ENCODE measurements around the gene MALL. TPM values are rescaled to one million over a fixed set of nuclear protein-coding genes. Genes with fewer than 3 reads are reported as not detected.
"Not testable (repeated sequence)": the region's sequence is repeated elsewhere in the genome, so short reads cannot be mapped to it uniquely, and the experiment has no call there.

The MALL gene
- total RNA-seq, 6 experiments from 2014 or later: 23.7 to 40.9 (median 28.5) TPM

DNA sequence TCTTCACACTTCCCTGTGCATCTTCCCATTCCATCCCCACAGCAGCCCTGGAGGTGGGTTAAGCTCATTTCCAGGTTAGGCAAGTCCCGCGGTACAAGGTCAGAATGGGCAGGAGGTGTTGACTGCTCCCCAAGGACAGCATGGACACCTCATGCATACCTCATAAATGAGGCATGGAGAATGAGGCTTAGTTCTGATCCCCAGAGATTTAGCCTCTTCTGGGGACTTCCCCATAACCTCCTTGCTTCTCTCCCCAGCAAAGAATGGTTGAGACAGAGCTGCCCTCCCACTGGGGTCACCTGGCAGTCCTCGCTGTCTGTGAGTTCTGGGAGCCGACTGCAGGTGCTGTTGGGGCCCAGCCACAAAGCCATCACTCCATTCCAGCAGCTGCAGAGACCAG is 68.4 kb downstream of the MALL start:
- not testable (repeated sequence) for H3K4me3 Mint-ChIP-seq; DNase-seq; H3K4me1 Mint-ChIP-seq (ENCODE audit: low read depth); H3K36me3 Mint-ChIP-seq (ENCODE audit: low read depth); H3K27ac Mint-ChIP-seq; H3K27me3 Mint-ChIP-seq (ENCODE audit: insufficient read depth); H3K9me3 Mint-ChIP-seq

DNA sequence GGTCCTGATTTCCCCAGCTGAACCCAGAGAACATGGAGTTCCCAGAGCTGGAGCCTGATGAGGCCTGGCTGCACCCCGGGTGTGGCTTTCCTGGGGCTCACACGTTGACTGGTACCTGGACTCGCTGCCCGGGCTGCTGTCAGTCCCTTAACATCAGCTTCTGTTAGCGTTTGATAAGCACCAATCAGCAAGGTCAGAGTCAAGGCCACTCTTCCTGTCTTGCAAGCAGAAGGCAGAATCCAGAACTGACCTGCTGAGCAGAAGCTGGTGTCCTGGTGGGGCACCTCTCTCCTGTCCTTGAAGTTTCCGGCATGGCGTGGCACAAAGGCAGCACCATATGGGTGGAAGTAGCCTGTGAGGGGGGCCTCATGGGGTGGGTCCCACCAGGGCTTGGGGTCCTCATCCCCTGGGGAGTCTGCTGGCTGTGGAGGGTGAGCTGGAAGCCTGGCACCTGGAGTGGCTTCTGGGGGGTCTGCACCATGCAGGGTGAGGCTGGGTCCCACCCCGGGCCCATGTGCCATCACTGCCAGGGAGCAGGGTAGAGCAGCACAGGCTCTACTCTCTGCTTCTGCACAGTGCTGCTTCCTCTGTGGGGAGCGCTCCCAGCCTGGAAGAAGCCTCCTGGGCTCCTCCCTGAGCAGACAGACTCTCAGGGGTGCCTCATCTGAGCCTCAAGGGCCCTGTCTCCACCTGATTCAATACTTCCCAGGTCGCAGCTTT is 73.5 kb downstream of the MALL start:
- H3K27me3 Mint-ChIP-seq (ENCODE audit: insufficient read depth); H3K36me3 Mint-ChIP-seq (ENCODE audit: low read depth): not testable (repeated sequence)

DNA sequence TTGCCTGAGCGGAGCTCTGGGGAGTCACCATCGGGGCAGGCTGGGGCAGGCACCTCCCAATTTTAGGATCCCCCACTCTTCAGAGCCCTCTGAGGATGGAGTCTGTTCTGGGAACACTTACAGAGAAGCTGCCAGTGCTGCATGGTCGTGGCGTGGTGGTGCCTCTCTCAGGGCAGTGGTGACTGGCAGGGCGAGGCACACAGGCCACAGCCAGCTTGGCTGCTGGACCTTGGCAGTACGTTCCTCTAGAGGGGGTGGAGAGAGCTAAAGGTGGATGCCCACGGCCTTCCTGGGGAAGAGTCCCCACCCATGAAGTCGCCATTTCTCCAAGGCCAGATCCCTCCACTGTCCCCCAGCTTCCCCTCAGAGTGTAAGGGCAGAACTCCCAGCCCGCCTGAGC is 78.3 kb downstream of the MALL start:
- H3K4me1 Mint-ChIP-seq (ENCODE audit: low read depth); H3K27ac Mint-ChIP-seq: not testable (repeated sequence)

More for the DNA sequence above, 73.5 kb downstream of the MALL start:
- H3K27ac Mint-ChIP-seq; H3K4me3 Mint-ChIP-seq; DNase-seq; H3K9me3 Mint-ChIP-seq; H3K4me1 Mint-ChIP-seq (ENCODE audit: low read depth): not testable (repeated sequence)

DNA sequence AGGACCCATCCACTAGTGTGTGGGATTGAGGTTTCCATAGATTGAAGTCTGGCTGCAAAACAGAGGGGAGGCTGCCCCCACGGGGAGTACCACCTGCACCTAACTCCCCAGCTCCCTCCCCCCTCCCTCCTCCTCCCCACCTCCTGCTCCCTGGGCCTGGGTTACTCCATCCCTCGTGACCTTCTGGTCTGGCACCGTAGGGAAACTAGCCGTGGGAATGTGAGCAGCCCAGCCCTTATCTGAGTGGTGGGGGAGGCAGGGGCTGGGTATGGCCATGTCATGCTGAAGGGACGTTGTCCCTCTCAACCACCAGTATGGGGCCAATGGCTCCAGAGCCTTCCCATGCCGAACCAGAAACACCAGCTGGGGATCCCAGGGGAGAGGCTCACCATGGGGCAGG is 80.2 kb downstream of the MALL start:
- H3K9me3 Mint-ChIP-seq; H3K27ac Mint-ChIP-seq; H3K4me3 Mint-ChIP-seq; DNase-seq; H3K4me1 Mint-ChIP-seq (ENCODE audit: low read depth); H3K36me3 Mint-ChIP-seq (ENCODE audit: low read depth); H3K27me3 Mint-ChIP-seq (ENCODE audit: insufficient read depth): not testable (repeated sequence)

More for the DNA sequence above, 78.3 kb downstream of the MALL start:
- not testable (repeated sequence) for H3K9me3 Mint-ChIP-seq; H3K27me3 Mint-ChIP-seq (ENCODE audit: insufficient read depth); H3K4me3 Mint-ChIP-seq; H3K36me3 Mint-ChIP-seq (ENCODE audit: low read depth); DNase-seq

DNA sequence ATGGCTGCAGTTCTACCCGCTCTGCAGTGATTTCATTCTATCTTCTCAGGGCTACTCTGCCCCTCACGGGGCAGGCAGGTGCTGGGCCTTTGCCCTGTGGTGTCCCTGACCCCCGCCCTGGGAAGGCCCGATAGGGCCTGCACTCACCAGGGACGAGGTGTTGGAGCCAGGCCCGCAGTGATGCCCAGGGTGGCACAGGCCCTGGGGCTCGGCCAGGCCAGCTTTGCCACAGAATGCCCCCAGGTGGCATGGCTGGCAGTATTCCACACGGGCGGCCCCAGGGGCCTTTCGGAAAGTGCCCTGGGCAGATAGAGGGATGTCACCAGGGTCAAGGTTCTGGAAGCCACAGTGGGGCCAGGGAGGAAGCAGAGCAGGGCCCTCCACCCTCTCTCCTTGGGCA is 80.7 kb downstream of the MALL start:
- H3K4me1 Mint-ChIP-seq (ENCODE audit: low read depth); H3K36me3 Mint-ChIP-seq (ENCODE audit: low read depth); H3K27me3 Mint-ChIP-seq (ENCODE audit: insufficient read depth); H3K27ac Mint-ChIP-seq; H3K4me3 Mint-ChIP-seq; DNase-seq; H3K9me3 Mint-ChIP-seq: not testable (repeated sequence)

Small RNA genes within 50 kb of the gene (microRNA-seq; reads per million reads assigned to microRNA genes)
- not detected for gene MIR4267
- gene MIR4436B1: not detected

Other genes with a start within 250 kb of the MALL start
- 1 to 10 TPM in 4 of 6 experiments, under 1 TPM in 1, not detected in 1; 0.30 to 2.7 (median 1.2) TPM for gene LIMS3, start 217.1 kb downstream of the MALL start, total RNA-seq (2021; fragmentation: NEBNext Ultra II Directional; extraction: Animal tissue kit (Norgen Biotek cat#: 25700))
- gene NPHP1, start 89.2 kb upstream of the MALL start, total RNA-seq (2021; fragmentation: NEBNext Ultra II Directional; extraction: Animal tissue kit (Norgen Biotek cat#: 25700)): 1 to 10 TPM; 5.5 to 8.7 (median 6.3) TPM
- 10 to 100 TPM; 82.5 to 99.2 (median 89.9) TPM for gene MTLN, start 96.7 kb upstream of the MALL start, total RNA-seq (2021; fragmentation: NEBNext Ultra II Directional; extraction: Animal tissue kit (Norgen Biotek cat#: 25700))